Stimulated activated effector memory CD8-positive, alpha-beta T cell treated with anti-CD3 and anti-CD28 coated beads, Interleukin-12 subunit alpha, Interleukin-12 subunit beta, amount 100 ng/mL, for 72 hours (primary cell): ENCODE measurements around the gene RNF227.

Experiments
- ATAC-seq: fragments of 150-1000 bp; cut with Tn5 transposase; 2 replicates; pipeline ENCODE4 v1.10.0; 2021
- DNase-seq, 2 donors: peaks; one replicate each; pipeline ENCODE4 v3.0.0; 2021 to 2022; ENCODE audit warnings: low spot score in 2 of 2
- H3K27ac Mint-ChIP-seq: one replicate; pipeline ENCODE4 v1.8.0; 2022; ENCODE audit warnings: mild to moderate bottlenecking, mixed read lengths
- H3K36me3 Mint-ChIP-seq: one replicate; pipeline ENCODE4 v1.8.0; 2022; ENCODE audit warnings: mild to moderate bottlenecking, mixed read lengths
- H3K4me1 Mint-ChIP-seq: one replicate; pipeline ENCODE4 v1.8.0; 2022; ENCODE audit warnings: mixed read lengths
- H3K4me3 Mint-ChIP-seq: one replicate; pipeline ENCODE4 v1.8.0; 2022; ENCODE audit warnings: mild to moderate bottlenecking, mixed read lengths
- H3K9me3 Mint-ChIP-seq: one replicate; pipeline ENCODE4 v1.8.0; 2022; ENCODE audit warnings: mixed read lengths

RNF227 gene

GRCh38 chr17:7887038-7887481 lies 29.0 kb downstream of the RNF227 start:
- H3K9me3 Mint-ChIP-seq, result no peaks in the 10 kb centered on the region
- no peak overlapping the region for H3K27ac Mint-ChIP-seq
- no peaks in the 10 kb centered on the region for H3K36me3 Mint-ChIP-seq
- H3K4me3 Mint-ChIP-seq, result no peak overlapping the region
- DNase-seq (no peak), ATAC-seq (no peak)
- H3K4me1 Mint-ChIP-seq, result peaks cover 8% of the 10 kb centered on the region

- H3K27ac Mint-ChIP-seq, result no peak overlapping the region
- H3K4me3 Mint-ChIP-seq, result no peak overlapping the region
- no peaks in the 10 kb centered on the region for H3K9me3 Mint-ChIP-seq
- ATAC-seq, result peak; percentile 11
- DNase-seq, result peak; percentile 29 to 81
- H3K36me3 Mint-ChIP-seq, result no peaks in the 10 kb centered on the region
- H3K4me1 Mint-ChIP-seq, result peaks cover 8% of the 10 kb centered on the region
These were observed 29.7 kb downstream of the RNF227 start for GRCh38 chr17:7886227-7887037.

GRCh38 chr17:7885367-7886226 lies 30.5 kb downstream of the RNF227 start:
- no peak overlapping the region for H3K4me3 Mint-ChIP-seq
- no peak overlapping the region for H3K27ac Mint-ChIP-seq

DNA sequence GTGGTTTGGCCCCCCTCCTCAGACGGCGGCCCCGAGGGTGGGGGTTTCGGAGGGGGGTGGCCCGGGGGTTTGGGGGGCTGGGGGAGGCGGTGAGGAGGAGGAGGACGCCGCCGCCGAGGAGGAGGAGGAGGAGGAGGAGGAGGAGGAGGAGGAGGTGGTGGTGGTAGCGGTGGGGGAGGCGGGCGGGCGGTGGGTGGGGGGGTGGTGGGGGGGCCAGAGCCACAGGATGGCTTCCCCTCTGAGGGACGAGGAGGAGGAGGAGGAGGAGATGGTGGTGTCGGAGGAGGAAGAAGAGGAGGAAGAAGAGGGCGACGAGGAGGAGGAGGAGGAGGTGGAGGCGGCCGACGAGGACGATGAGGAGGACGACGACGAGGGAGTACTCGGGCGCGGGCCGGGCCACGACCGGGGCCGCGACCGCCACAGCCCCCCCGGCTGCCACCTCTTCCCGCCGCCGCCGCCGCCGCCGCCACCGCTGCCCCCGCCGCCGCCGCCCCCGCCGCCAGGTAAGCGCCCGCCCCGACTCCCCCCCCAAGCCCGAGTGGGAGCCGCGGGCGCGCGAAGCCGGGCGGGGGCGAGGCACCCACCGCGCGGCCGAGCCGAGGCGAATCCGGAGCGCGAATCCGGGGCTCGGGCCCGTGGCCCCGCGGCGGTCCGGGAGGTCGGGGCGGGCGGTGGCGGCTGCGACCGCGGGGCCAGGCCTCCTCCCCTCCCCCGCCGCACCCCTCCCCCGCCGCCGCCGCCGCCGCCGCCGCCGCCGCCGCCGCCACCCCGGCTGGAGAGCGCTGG lies 31.3 kb downstream of the RNF227 start:
- no peak overlapping the region for H3K4me3 Mint-ChIP-seq
- no peaks in the 10 kb centered on the region for H3K4me1 Mint-ChIP-seq
- ATAC-seq (peak; percentile 0), DNase-seq (peak; percentile 24 to 69)
- no peaks in the 10 kb centered on the region for H3K9me3 Mint-ChIP-seq
- H3K27ac Mint-ChIP-seq, result peak overlapping the region; percentile 77
- H3K36me3 Mint-ChIP-seq, result no peaks in the 10 kb centered on the region

More at GRCh38 chr17:7885367-7886226, 30.5 kb downstream of the RNF227 start:
- peaks cover 7% of the 10 kb centered on the region for H3K4me1 Mint-ChIP-seq
- peak; percentile 41 for ATAC-seq
- H3K9me3 Mint-ChIP-seq, result no peaks in the 10 kb centered on the region
- no peaks in the 10 kb centered on the region for H3K36me3 Mint-ChIP-seq
- DNase-seq, result peak; percentile 44 to 85

- DNase-seq (no peak), ATAC-seq (no peak)
- no peaks in the 10 kb centered on the region for H3K4me1 Mint-ChIP-seq
- H3K36me3 Mint-ChIP-seq, result no peaks in the 10 kb centered on the region
- H3K27ac Mint-ChIP-seq, result peak overlapping the region; percentile 77
- H3K4me3 Mint-ChIP-seq, result no peak overlapping the region
- H3K9me3 Mint-ChIP-seq, result no peaks in the 10 kb centered on the region
These were observed 32.2 kb downstream of the RNF227 start for GRCh38 chr17:7883781-7884386.

DNA sequence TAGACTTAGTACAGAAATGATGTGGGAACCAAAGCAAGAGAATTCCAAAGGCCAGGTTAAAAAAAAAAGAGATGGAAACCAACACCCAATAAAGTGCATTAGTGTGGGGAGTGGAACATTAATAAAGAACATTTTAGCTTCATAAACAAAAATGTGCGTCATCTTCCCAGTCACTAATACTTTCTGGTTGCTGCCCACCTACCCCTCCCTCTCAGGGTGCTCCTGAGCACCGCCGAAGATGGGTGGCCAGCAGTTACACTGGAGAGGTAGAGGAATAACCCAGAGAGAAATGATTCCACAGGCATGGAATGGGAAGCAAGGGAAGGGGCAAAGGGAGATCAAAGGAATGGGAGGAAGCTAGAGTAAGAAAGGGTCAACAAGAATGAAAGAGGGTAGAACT lies 33.5 kb downstream of the RNF227 start:
- no peak for DNase-seq
- no peak overlapping the region for H3K27ac Mint-ChIP-seq
- no peak overlapping the region for H3K4me3 Mint-ChIP-seq
- no peak for ATAC-seq
- H3K9me3 Mint-ChIP-seq, result no peaks in the 10 kb centered on the region
- H3K4me1 Mint-ChIP-seq, result no peaks in the 10 kb centered on the region
- H3K36me3 Mint-ChIP-seq, result peaks cover 7% of the 10 kb centered on the region

DNA sequence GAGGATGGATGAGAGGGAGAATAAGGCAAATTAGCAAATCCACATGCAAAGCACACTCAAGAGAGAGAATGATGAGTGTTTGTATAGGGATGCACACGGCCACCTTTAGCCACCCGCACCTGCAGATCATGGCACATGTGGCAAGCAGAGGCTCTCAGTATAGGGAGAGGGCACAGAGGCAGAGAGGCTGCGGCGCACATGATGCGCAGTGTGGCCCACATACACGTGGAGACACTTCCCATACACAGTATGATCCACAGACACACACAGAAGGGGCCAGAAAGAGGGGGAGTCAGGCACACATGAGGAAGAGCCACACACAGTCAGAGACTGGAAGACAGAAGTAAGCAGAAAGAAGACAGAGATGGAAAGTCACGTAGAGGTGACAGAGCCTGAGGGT lies 34.0 kb downstream of the RNF227 start:
- H3K4me1 Mint-ChIP-seq, result no peaks in the 10 kb centered on the region
- no peak for DNase-seq
- peaks cover 12% of the 10 kb centered on the region for H3K36me3 Mint-ChIP-seq
- no peaks in the 10 kb centered on the region for H3K9me3 Mint-ChIP-seq
- no peak for ATAC-seq
- H3K4me3 Mint-ChIP-seq, result no peak overlapping the region
- no peak overlapping the region for H3K27ac Mint-ChIP-seq

GRCh38 chr17:7881276-7882054 lies 34.6 kb downstream of the RNF227 start:
- ATAC-seq, result no peak
- Mint-ChIP-seq H3K4me1 (peaks cover 1% of the 10 kb centered on the region), H3K27ac (no peak overlapping the region), H3K9me3 (no peaks in the 10 kb centered on the region), H3K4me3 (no peak overlapping the region), H3K36me3 (peaks cover 15% of the 10 kb centered on the region)
- no peak for DNase-seq

GRCh38 chr17:7880076-7880868 lies 35.8 kb downstream of the RNF227 start:
- DNase-seq (no peak), ATAC-seq (no peak)
- peaks cover 6% of the 10 kb centered on the region for H3K4me1 Mint-ChIP-seq
- H3K4me3 Mint-ChIP-seq, result no peak overlapping the region
- H3K9me3 Mint-ChIP-seq, result no peaks in the 10 kb centered on the region
- H3K27ac Mint-ChIP-seq, result no peak overlapping the region
- H3K36me3 Mint-ChIP-seq, result peaks cover 27% of the 10 kb centered on the region

DNA sequence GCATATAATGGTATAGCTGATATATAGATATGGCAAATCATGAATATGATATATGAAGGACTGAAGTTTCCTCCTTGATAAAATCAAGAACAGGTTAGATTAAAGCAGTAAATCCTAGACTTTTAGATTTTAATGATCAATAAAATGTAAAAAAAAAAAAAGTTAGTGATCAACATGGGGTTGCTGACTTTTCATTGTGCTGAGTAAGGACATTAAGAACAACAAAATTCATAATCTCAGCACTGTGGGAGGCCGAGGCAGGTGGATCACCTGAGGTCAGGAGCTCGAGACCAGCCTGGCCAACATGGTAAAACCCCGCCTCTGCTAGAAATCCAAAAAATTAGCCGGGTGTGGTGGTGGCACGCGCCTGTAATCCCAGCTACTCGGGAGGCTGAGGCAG lies 37.9 kb downstream of the RNF227 start:
- Mint-ChIP-seq H3K9me3 (no peaks in the 10 kb centered on the region), H3K36me3 (peaks cover 47% of the 10 kb centered on the region), H3K4me3 (no peak overlapping the region), H3K27ac (no peak overlapping the region), H3K4me1 (peaks cover 14% of the 10 kb centered on the region)
- ATAC-seq, result no peak
- no peak for DNase-seq

DNA sequence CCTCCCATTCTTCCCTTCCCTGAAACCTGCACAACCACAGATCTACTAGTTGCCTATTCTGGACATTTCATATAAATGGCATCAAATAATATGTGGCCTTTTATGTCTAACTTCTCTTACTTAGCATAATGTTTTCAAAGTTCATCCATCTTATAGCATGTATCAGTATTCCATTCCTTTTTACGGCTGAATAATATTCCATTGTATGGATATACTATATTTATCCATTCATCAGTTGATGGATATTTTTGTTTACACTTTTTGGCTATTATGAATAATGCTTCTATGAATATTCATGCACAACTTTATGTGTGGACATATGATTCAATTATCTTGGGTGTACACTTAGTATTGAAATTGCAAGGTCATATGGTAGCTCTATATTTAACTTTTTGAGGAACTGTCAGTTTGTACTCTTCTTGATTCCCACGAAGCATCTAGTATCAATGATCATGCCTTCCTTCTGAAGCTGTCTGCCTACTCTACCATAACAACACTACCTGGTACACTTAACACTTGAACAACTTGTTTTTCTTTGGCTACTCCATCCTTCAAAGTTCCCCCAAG lies 40.2 kb downstream of the RNF227 start:
- no peaks in the 10 kb centered on the region for H3K9me3 Mint-ChIP-seq
- H3K4me1 Mint-ChIP-seq, result peaks cover 14% of the 10 kb centered on the region
- H3K27ac Mint-ChIP-seq, result peak overlapping the region; percentile 2
- no peak overlapping the region for H3K4me3 Mint-ChIP-seq
- DNase-seq (no peak), ATAC-seq (no peak)
- peaks cover 52% of the 10 kb centered on the region for H3K36me3 Mint-ChIP-seq

DNA sequence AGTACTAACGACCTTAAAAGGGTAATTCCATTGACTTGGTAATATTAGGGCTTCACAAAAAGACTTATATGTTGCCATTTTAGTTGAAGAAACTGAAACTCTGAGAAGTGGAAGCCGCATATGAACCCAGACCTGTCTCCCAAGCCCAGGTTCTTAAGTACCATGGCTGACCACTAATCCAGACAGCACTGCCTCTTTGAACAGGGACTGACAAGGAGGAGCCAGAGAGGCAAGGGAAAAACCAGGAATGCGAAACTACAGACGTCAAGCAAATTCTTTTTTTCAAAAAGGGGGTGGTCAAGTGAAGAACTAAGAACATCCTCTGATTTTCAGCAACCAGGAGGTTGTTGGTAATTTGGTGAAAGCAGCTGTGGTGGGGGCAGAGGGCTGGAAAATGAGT lies 43.0 kb downstream of the RNF227 start:
- Mint-ChIP-seq H3K4me1 (peaks cover 23% of the 10 kb centered on the region), H3K4me3 (no peak overlapping the region), H3K9me3 (no peaks in the 10 kb centered on the region), H3K36me3 (peaks cover 49% of the 10 kb centered on the region), H3K27ac (peak overlapping the region; percentile 60)
- ATAC-seq (no peak), DNase-seq (no peak)

DNA sequence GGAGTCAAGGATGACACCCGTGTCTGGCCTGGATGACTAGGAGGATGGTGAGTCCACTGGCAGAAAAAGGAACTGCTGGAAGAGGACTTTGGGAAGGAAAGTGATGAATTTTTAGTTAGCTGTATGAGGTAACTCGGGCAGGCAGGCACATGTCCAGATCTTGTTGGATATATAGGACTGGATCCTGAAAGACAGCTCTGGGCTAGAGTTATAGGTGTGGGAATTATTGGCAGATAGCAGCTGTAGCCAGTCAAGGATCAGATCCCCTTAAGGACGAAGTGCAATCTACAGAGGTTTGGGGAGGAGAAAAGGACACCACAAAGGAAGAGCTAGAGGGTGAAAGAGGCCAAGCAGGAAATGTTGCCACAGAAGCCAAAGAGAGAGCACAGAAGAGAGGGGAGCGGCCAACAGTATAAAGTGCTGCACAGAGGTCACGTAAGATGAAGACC lies 48.2 kb downstream of the RNF227 start:
- no peak for DNase-seq
- peak overlapping the region; percentile 81 for H3K27ac Mint-ChIP-seq
- H3K36me3 Mint-ChIP-seq, result peaks cover 30% of the 10 kb centered on the region
- H3K4me3 Mint-ChIP-seq, result peak overlapping the region; percentile 45
- no peaks in the 10 kb centered on the region for H3K9me3 Mint-ChIP-seq
- peak; percentile 72 for ATAC-seq
- H3K4me1 Mint-ChIP-seq, result peaks cover 24% of the 10 kb centered on the region
